MCF 10A (cell line): ENCODE measurements around the gene NINJ2. TPM values are rescaled to one million over a fixed set of nuclear protein-coding genes. Genes with fewer than 3 reads are reported as not detected.

Experiments
- BruUV-seq: library from RNA; stranded (reverse); fragments of 400-500 nt; replicated peaks from 2 replicates; lab custom pipeline; 2021; lab: Mats Ljungman, UMichigan
- CTCF ChIA-PET: fragments of 300-600 bp; sonication (Branson Sonifier 250); formaldehyde crosslinking; extraction: SDS; loops from one replicate; lab custom pipeline; 2021; ENCODE audit warnings: antibody characterized with exemption, inconsistent platforms; lab: Yijun Ruan, JAX
- POLR2A ChIA-PET: fragments of 300-600, 350-650 bp; sonication (Branson Sonifier 250); formaldehyde crosslinking; extraction: SDS; loops from one replicate; lab custom pipeline; 2020; ENCODE audit warnings: antibody characterized with exemption, inconsistent platforms; lab: Yijun Ruan, JAX
- DNase-seq: peaks from one replicate; pipeline ENCODE4 v3.0.0-alpha.2; 2018; ENCODE audit not compliant: unreplicated experiment
- H3K27ac Mint-ChIP-seq: one replicate; pipeline ENCODE4 v1.8.0; 2022; ENCODE audit warnings: mild to moderate bottlenecking, low read depth, mixed read lengths; ENCODE audit not compliant: unreplicated experiment
- H3K27me3 Mint-ChIP-seq: one replicate; pipeline ENCODE4 v1.8.0; 2022; ENCODE audit warnings: mixed read lengths; ENCODE audit not compliant: insufficient read depth, unreplicated experiment
- H3K36me3 Mint-ChIP-seq: one replicate; pipeline ENCODE4 v1.8.0; 2022; ENCODE audit warnings: mild to moderate bottlenecking, moderate library complexity, mixed read lengths; ENCODE audit not compliant: insufficient read depth, unreplicated experiment
- H3K4me1 Mint-ChIP-seq: one replicate; pipeline ENCODE4 v1.8.0; 2022; ENCODE audit warnings: mixed read lengths; ENCODE audit not compliant: insufficient read depth, unreplicated experiment
- H3K4me3 Mint-ChIP-seq: one replicate; pipeline ENCODE4 v1.8.0; 2022; ENCODE audit warnings: mild to moderate bottlenecking, moderate library complexity, mixed read lengths; ENCODE audit not compliant: unreplicated experiment
- H3K9me3 Mint-ChIP-seq: one replicate; pipeline ENCODE4 v1.8.0; 2022; ENCODE audit warnings: mixed read lengths; ENCODE audit not compliant: unreplicated experiment
- CTCF ChIP-seq: fragments of 200-600 bp; IDR thresholded peaks from one replicate; pipeline ENCODE4 v1.8.0; 2022; ENCODE audit warnings: antibody characterized with exemption, mild to moderate bottlenecking; ENCODE audit not compliant: unreplicated experiment
- intact Hi-C: fragments of 100-400 bp; cut with micrococcal nuclease; formaldehyde crosslinking; loops from 2 replicates; pipeline ENCODE4 v1.14.1; 2022
- total RNA-seq: library from RNA; stranded (reverse); gene quantifications from 2 replicates; pipeline ENCODE4 v1.2.3, GENCODE V29; 2022

Gene NINJ2
- total RNA-seq, 1 experiment from 2014 or later, result not detected

GRCh38 chr12:661720-662486 is 1.3 kb downstream of the NINJ2 start:
- DNase-seq, result no peak
- ChIA-PET CTCF (no interaction called here), POLR2A (interaction anchor here (0.7 to 1.0 kb wide), 3 partner anchors 12 to 1897 kb away, joined by 3 to 5 read pairs (median 3); no protein-coding TSS in a partner anchor)
- H3K27ac Mint-ChIP-seq, result no peak overlapping the region
- H3K4me1 Mint-ChIP-seq, result peaks cover under 1% of the 10 kb centered on the region
- BruUV-seq, result no TSS peak
- H3K36me3 Mint-ChIP-seq, result no peaks in the 10 kb centered on the region
- no peaks in the 10 kb centered on the region for H3K27me3 Mint-ChIP-seq
- no peaks in the 10 kb centered on the region for H3K9me3 Mint-ChIP-seq
- intact Hi-C loops, result no loop called here
- no peak for TF ChIP-seq CTCF
- no peak overlapping the region for H3K4me3 Mint-ChIP-seq

- Mint-ChIP-seq H3K27me3 (no peaks in the 10 kb centered on the region), H3K27ac (no peak overlapping the region), H3K4me1 (no peaks in the 10 kb centered on the region), H3K36me3 (no peaks in the 10 kb centered on the region), H3K9me3 (no peaks in the 10 kb centered on the region), H3K4me3 (no peak overlapping the region)
- TF ChIP-seq CTCF, result no peak
- CTCF ChIA-PET, result interaction anchor here (0.7 kb wide), 2 partner anchors 84 to 434 kb away, joined by 3 read pairs; no protein-coding TSS in a partner anchor
- no TSS peak for BruUV-seq
- intact Hi-C loops, result no loop called here
- POLR2A ChIA-PET, result interaction anchor here (0.8 kb wide), 1 partner anchor 151 kb away, joined by 3 read pairs; no protein-coding TSS in a partner anchor
- DNase-seq, result no peak
Measured at GRCh38 chr12:659090-659683, 4.1 kb downstream of the NINJ2 start.

- intact Hi-C loops, result no loop called here
- Mint-ChIP-seq H3K4me1 (peaks cover under 1% of the 10 kb centered on the region), H3K27ac (no peak overlapping the region), H3K36me3 (no peaks in the 10 kb centered on the region), H3K27me3 (no peaks in the 10 kb centered on the region), H3K4me3 (no peak overlapping the region), H3K9me3 (no peaks in the 10 kb centered on the region)
- no TSS peak for BruUV-seq
- DNase-seq, result no peak
- POLR2A ChIA-PET, result interaction anchor here (0.8 to 1.4 kb wide), 2 partner anchors 10 to 100 kb away, joined by 3 to 5 read pairs; no protein-coding TSS in a partner anchor
- CTCF ChIA-PET, result interaction anchor here (0.7 to 1.0 kb wide), 2 partner anchors 36 to 41 kb away, joined by 3 to 4 read pairs; no protein-coding TSS in a partner anchor
- no peak for TF ChIP-seq CTCF
Measured at GRCh38 chr12:650983-651382, 12.3 kb downstream of the NINJ2 start.
